GM12878 (cell line): ENCODE measurements around the gene THSD4. TPM values are rescaled to one million over a fixed set of nuclear protein-coding genes. Genes with fewer than 3 reads are reported as not detected.

ENCODE experiments used
- ATAC-seq: fragments of 200-7000 bp; cut with Tn5 transposase; 3 replicates; pipeline ENCODE4 v1.9.1; 2020; ENCODE audit warnings: mild to moderate bottlenecking, moderate library complexity
- BruUV-seq: library from RNA; stranded (reverse); fragments of 400-500 nt; replicated peaks from 2 replicates; lab custom pipeline; 2021; lab: Mats Ljungman, UMichigan
- CTCF ChIA-PET: fragments of 300-600 bp; sonication (Branson Sonifier 250); formaldehyde crosslinking; extraction: SDS; loops from one replicate; lab custom pipeline; 2021; ENCODE audit warnings: inconsistent platforms; lab: Yijun Ruan, JAX
- POLR2A ChIA-PET: fragments of 350-600 bp; formaldehyde crosslinking; extraction: SDS; loops from one replicate; lab custom pipeline; 2021; ENCODE audit warnings: inconsistent platforms; lab: Charles Lee
- RAD21 ChIA-PET: fragments of 300-600 bp; sonication (Branson Sonifier 250); formaldehyde crosslinking; loops from one replicate; lab custom pipeline; 2023; ENCODE audit warnings: antibody characterized with exemption; ENCODE audit not compliant: unreplicated experiment; lab: Charles Lee
- SMC1A ChIA-PET: fragments of 300-600 bp; sonication (Branson Sonifier 250); formaldehyde crosslinking; loops from one replicate; lab custom pipeline; 2023; ENCODE audit not compliant: unreplicated experiment, uncharacterized antibody; lab: Charles Lee
- DNase-seq: peaks from one replicate; pipeline ENCODE4 v3.0.0-alpha.2; 2011; ENCODE audit warnings: low read depth, low spot score
- FAIRE-seq: peaks from 3 replicates; lab custom pipeline; 2011; peaks lifted over from hg19 to GRCh38; lab: Jason Lieb, UNC
- H2AFZ ChIP-seq: 2 replicates; pipeline ENCODE4 v1.6.0; 2011; ENCODE audit warnings: low read depth, low read length, control low read depth; ENCODE audit not compliant: control insufficient read depth
- H3K27ac ChIP-seq: 2 replicates; pipeline ENCODE4 v1.5.1; 2011; ENCODE audit warnings: control low read depth; ENCODE audit not compliant: control insufficient read depth, insufficient read depth
- H3K27me3 ChIP-seq, 2 experiments: replicated peaks in 1 of 2; 2 replicates each; pipeline versions ENCODE4 v1.6.0 to v1.6.1; 2011; ENCODE audit warnings: low read length in 1 of 2; ENCODE audit not compliant: control insufficient read depth in 2 of 2, insufficient read depth in 2 of 2
- H3K36me3 ChIP-seq, 2 experiments: 2 replicates each; pipeline ENCODE4 v1.5.1; 2011; ENCODE audit warnings: low read length in 1 of 2; ENCODE audit not compliant: control insufficient read depth in 2 of 2, insufficient read depth in 2 of 2
- H3K4me1 ChIP-seq: 2 replicates; pipeline ENCODE4 v1.6.1; 2011; ENCODE audit warnings: mild to moderate bottlenecking, low read length, moderate library complexity, mixed read lengths; ENCODE audit not compliant: control insufficient read depth, insufficient read depth
- H3K4me2 ChIP-seq: 2 replicates; pipeline ENCODE4 v1.6.0; 2011; ENCODE audit warnings: control low read depth; ENCODE audit not compliant: control insufficient read depth, insufficient read depth
- H3K4me3 ChIP-seq: fragments of 200-600 bp; sonication (generic); 2 replicates; pipeline ENCODE4 v1.5.1; 2016
- H3K79me2 ChIP-seq: 2 replicates; pipeline ENCODE4 v1.6.0; 2011; ENCODE audit warnings: low read length; ENCODE audit not compliant: control insufficient read depth, insufficient read depth
- H3K9ac ChIP-seq: 2 replicates; pipeline ENCODE4 v1.8.0; 2011; ENCODE audit warnings: low read length, control low read depth, mixed read lengths; ENCODE audit not compliant: control insufficient read depth, insufficient read depth
- H3K9me3 ChIP-seq: replicated peaks from 3 replicates; pipeline ENCODE4 v1.5.1; 2011; ENCODE audit warnings: mild to moderate bottlenecking, low read length; ENCODE audit not compliant: control insufficient read depth, insufficient read depth
- H4K20me1 ChIP-seq: 2 replicates; pipeline ENCODE4 v1.6.0; 2011; ENCODE audit not compliant: control insufficient read depth, insufficient read depth
- IRF5 ChIP-seq: fragments of 450-650 bp; IDR thresholded peaks from 2 replicates; pipeline ENCODE4 v1.6.1; 2017; ENCODE audit warnings: borderline replicate concordance
- MYB ChIP-seq: fragments of 150-350 bp; IDR thresholded peaks from 2 replicates; pipeline ENCODE4 v1.6.1; 2014; ENCODE audit warnings: mild to moderate bottlenecking, low read depth, low read length, borderline replicate concordance
- PML ChIP-seq: IDR thresholded peaks from 2 replicates; pipeline ENCODE4 v1.6.1; 2012; ENCODE audit warnings: low read length, inconsistent platforms
- SMAD1 ChIP-seq: fragments of 450-650 bp; IDR thresholded peaks from 2 replicates; pipeline ENCODE4 v1.6.1; 2018; ENCODE audit warnings: mild to moderate bottlenecking, low read depth; ENCODE audit not compliant: partially characterized antibody
- WGBS: methylation state at CpG from one replicate; pipeline ENCODE4 v1.1.6; 2016; ENCODE audit warnings: low lambda C conversion rate; ENCODE audit not compliant: insufficient replicate concordance, insufficient coverage; ENCODE audit errors: missing lambda C conversion rate; 5-methylcytosine and 5-hydroxymethylcytosine counted together
- in situ Hi-C: fragments of 300-500 bp; cut with MboI; formaldehyde crosslinking; loops from 9 replicates; pipeline ENCODE4 v1.14.3; 2018; ENCODE audit warnings: mixed read lengths
- intact Hi-C: fragments of 100-400 bp; cut with micrococcal nuclease; formaldehyde crosslinking; loops from one replicate; pipeline ENCODE4 v1.14.2; 2022; ENCODE audit not compliant: unreplicated experiment
- polyA plus RNA-seq, 11 experiments: library from polyadenylated mRNA; depleted of rRNA in 4 of 11; unstranded in 6 of 11; stranded (reverse) in 5 of 11; fragments of >200 nt; fragmentation: Nextera tagmentation in 4 of 11; fragmentation: Illumina TruSeq in 1 of 11; extraction: Ambion mirVana in 4 of 11; extraction: Trizol in 1 of 11; gene quantifications; 1 replicate in 1 of 11; 2 replicates in 10 of 11; pipeline versions ENCODE4 v1.2.1 to v1.2.3, GENCODE V29; 2011 to 2016; ENCODE audit warnings: inconsistent platforms in 2 of 11, missing spikeins in 2 of 11, low read depth in 1 of 11
- total RNA-seq, 4 experiments: library from RNA; depleted of rRNA in 3 of 4; stranded (reverse); fragments of >200 nt in 3 of 4; fragmentation: Illumina TruSeq in 1 of 4; extraction: Trizol in 1 of 4; gene quantifications; 2 replicates each; pipeline versions ENCODE4 v1.2.1 to v1.2.3, GENCODE V29; 2013 to 2021
- TF ChIP-seq, protein P1 (sequence below): IDR thresholded peaks from 2 replicates; pipeline ENCODE4 v1.6.1; 2011; ENCODE audit warnings: mild to moderate bottlenecking, low read depth, low read length, moderate library complexity; ENCODE audit not compliant: insufficient replicate concordance
- TF ChIP-seq, protein P2 (sequence below): fragments of 450-650 bp; IDR thresholded peaks from 2 replicates; pipeline ENCODE4 v1.6.1; 2017; ENCODE audit warnings: low read depth, mild to moderate bottlenecking, moderate library complexity

THSD4 gene
- total and polyA plus RNA-seq, 10 of the 15 experiments (the other 5 are each of a cell fraction or from before 2014, with no cell fraction given), result 0.04 to 0.13 (median 0.05) TPM; not detected in 7

GRCh38 chr15:71142780-71143179 is 27.5 kb downstream of the THSD4 start (continued):
- TF ChIP-seq, protein P1, sequence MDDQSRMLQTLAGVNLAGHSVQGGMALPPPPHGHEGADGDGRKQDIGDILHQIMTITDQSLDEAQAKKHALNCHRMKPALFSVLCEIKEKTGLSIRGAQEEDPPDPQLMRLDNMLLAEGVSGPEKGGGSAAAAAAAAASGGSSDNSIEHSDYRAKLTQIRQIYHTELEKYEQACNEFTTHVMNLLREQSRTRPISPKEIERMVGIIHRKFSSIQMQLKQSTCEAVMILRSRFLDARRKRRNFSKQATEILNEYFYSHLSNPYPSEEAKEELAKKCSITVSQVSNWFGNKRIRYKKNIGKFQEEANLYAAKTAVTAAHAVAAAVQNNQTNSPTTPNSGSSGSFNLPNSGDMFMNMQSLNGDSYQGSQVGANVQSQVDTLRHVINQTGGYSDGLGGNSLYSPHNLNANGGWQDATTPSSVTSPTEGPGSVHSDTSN, result no peak
- no peak for TF ChIP-seq IRF5
- TF ChIP-seq MYB, result no peak

DNA sequence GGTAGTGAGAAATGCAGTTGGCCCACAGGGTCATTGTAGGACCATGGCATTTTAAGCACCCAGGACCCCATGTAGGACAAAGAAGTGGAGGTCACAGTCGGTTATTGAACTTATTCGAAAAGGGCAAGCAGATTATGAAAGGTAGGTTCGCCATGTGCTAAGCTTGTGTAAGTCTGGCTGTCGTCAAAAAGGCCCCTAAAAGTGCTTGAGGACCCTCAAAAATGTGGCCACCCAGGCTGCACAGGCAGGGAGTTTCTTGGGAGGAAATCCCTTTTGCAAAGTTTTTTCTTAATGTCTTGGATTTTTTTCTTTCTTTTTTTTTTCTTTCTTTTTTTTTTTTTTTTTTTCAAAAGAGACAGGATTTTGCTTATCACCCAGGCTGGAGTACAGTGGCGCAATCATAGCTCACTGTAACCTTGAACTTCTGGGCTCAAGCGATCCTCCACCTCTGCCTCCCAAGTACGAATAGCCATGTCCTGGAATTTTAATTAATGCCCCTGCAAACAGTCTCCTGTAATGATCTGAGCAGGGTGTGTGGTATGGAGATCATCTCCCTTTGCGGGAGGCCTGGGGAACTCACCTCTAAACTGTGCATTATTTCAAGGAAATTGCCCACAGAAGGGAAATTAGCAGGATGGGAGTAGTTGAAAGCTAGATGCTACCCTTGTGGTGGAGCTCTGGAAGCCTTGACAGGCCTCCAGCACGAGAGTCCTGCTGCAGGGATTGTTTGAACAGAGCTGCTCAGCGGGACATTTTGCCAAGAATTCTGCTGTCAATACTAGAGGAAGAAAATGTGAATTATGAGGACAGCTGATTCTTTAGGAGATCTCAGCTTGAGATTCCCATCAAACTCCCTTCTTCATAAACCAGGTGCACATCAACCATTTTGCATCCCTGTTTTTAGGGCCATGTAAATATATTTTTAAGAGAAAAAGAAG is 28.4 kb downstream of the THSD4 start:
- DNase-seq (no peak), FAIRE-seq (no peak), ATAC-seq (no peak)
- ChIA-PET RAD21 (no interaction called here), SMC1A (no interaction called here), CTCF (no interaction called here), POLR2A (no interaction called here)
- TF ChIP-seq SMAD1 (no peak), PML (no peak)
- TF ChIP-seq, protein P2, sequence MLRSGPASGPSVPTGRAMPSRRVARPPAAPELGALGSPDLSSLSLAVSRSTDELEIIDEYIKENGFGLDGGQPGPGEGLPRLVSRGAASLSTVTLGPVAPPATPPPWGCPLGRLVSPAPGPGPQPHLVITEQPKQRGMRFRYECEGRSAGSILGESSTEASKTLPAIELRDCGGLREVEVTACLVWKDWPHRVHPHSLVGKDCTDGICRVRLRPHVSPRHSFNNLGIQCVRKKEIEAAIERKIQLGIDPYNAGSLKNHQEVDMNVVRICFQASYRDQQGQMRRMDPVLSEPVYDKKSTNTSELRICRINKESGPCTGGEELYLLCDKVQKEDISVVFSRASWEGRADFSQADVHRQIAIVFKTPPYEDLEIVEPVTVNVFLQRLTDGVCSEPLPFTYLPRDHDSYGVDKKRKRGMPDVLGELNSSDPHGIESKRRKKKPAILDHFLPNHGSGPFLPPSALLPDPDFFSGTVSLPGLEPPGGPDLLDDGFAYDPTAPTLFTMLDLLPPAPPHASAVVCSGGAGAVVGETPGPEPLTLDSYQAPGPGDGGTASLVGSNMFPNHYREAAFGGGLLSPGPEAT, result no peak
- no peaks in the 10 kb centered on the region for H4K20me1 ChIP-seq
- H3K27ac ChIP-seq, result no peak overlapping the region
- H3K79me2 ChIP-seq, result no peaks in the 10 kb centered on the region
- H3K4me1 ChIP-seq, result no peaks in the 10 kb centered on the region
- WGBS, result 23% methylated on average over 10 of the region's 10 CpGs
- no peak overlapping the region for H3K4me3 ChIP-seq
- BruUV-seq, result no TSS peak
- H3K9ac ChIP-seq, result no peak overlapping the region
- intact Hi-C loops (no loop called here), in situ Hi-C loops (no loop called here)
- H3K27me3 ChIP-seq, result no peaks in the 10 kb centered on the region
- no peak overlapping the region for H2AFZ ChIP-seq
- H3K4me2 ChIP-seq, result no peak overlapping the region
- H3K9me3 ChIP-seq, result no peaks in the 10 kb centered on the region
- no peaks in the 10 kb centered on the region for H3K36me3 ChIP-seq
